Activated CD4-positive, alpha-beta T cell treated with anti-CD3 and anti-CD28 coated beads, Interleukin-2, amount 10 ng/mL, durations not matched to agents 7 days and 5 days (primary cell): ENCODE data around the gene SEMG2. TPM values are rescaled to one million over a fixed set of nuclear protein-coding genes. Genes with fewer than 3 reads are reported as not detected.

ENCODE experiments used
- CTCF ChIA-PET: fragments of 350-600 bp; sonication (Branson Sonifier 250); formaldehyde crosslinking; loops from one replicate; lab custom pipeline; 2021; ENCODE audit warnings: antibody characterized with exemption; lab: Charles Lee
- POLR2A ChIA-PET: fragments of 350-600 bp; sonication (Branson Sonifier 250); formaldehyde crosslinking; loops from one replicate; lab custom pipeline; 2021; ENCODE audit warnings: antibody characterized with exemption; lab: Charles Lee
- DNase-seq: peaks from one replicate; pipeline ENCODE4 v3.0.0-alpha.2; 2020
- H3K27ac Mint-ChIP-seq: one replicate; pipeline ENCODE4 v1.8.0; 2021; ENCODE audit warnings: mild to moderate bottlenecking, moderate library complexity, mixed read lengths
- H3K27me3 Mint-ChIP-seq: one replicate; pipeline ENCODE4 v1.8.0; 2021; ENCODE audit warnings: mixed read lengths
- H3K36me3 Mint-ChIP-seq: one replicate; pipeline ENCODE4 v1.8.0; 2021; ENCODE audit warnings: low read depth, mixed read lengths
- H3K4me1 Mint-ChIP-seq: one replicate; pipeline ENCODE4 v1.8.0; 2021; ENCODE audit warnings: mixed read lengths
- H3K4me3 Mint-ChIP-seq: one replicate; pipeline ENCODE4 v1.8.0; 2021; ENCODE audit warnings: mild to moderate bottlenecking, moderate library complexity, mixed read lengths
- H3K9me3 Mint-ChIP-seq: one replicate; pipeline ENCODE4 v1.8.0; 2021; ENCODE audit warnings: mixed read lengths
- total RNA-seq, 2 experiments: library from RNA; stranded (reverse); gene quantifications; one replicate each; pipeline ENCODE4 v1.2.3, GENCODE V29; 2021

The SEMG2 gene, protein sequence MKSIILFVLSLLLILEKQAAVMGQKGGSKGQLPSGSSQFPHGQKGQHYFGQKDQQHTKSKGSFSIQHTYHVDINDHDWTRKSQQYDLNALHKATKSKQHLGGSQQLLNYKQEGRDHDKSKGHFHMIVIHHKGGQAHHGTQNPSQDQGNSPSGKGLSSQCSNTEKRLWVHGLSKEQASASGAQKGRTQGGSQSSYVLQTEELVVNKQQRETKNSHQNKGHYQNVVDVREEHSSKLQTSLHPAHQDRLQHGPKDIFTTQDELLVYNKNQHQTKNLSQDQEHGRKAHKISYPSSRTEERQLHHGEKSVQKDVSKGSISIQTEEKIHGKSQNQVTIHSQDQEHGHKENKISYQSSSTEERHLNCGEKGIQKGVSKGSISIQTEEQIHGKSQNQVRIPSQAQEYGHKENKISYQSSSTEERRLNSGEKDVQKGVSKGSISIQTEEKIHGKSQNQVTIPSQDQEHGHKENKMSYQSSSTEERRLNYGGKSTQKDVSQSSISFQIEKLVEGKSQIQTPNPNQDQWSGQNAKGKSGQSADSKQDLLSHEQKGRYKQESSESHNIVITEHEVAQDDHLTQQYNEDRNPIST
- total RNA-seq = not detected

DNA sequence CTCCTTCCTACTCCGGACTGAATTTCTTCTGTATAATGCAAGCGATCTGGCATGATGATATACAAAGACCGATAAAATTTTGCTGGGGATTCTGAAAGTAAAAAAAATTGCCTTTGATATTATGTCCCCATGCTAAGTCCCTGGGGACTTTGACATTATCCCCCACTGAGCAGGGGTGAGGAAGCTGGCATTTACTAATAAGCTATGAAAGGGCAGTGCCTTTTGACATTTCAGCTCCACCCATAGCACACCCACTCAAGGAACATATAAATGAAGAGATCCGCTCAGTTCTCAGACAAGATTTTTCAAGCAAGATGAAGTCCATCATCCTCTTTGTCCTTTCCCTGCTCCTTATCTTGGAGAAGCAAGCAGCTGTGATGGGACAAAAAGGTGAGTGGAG lies at the start of gene SEMG2:
SEMG2 (plus strand) TSS at position 298 of the 400 bp plus-strand sequence; CDS start at position 315, 17 bp downstream.
- POLR2A ChIA-PET = no interaction called here
- Mint-ChIP-seq H3K27ac (no peak within 1 kb of the TSS), H3K27me3 (peaks cover 23% of the 10 kb centered on the region), H3K36me3 (no peaks in the 10 kb centered on the region), H3K4me3 (no peak within 1 kb of the TSS), H3K4me1 (no peaks in the 10 kb centered on the region), H3K9me3 (no peaks in the 10 kb centered on the region)
- no peak for DNase-seq
- CTCF ChIA-PET = no interaction called here

GRCh38 chr20:45173522-45173921 lies 47.7 kb upstream of the SEMG2 start:
- ChIA-PET CTCF (no interaction called here), POLR2A (no interaction called here)
- H3K4me3 Mint-ChIP-seq = no peak overlapping the region
- no peak overlapping the region for H3K27ac Mint-ChIP-seq
- H3K36me3 Mint-ChIP-seq = no peaks in the 10 kb centered on the region
- H3K9me3 Mint-ChIP-seq = no peaks in the 10 kb centered on the region
- H3K27me3 Mint-ChIP-seq = peaks cover 34% of the 10 kb centered on the region
- no peaks in the 10 kb centered on the region for H3K4me1 Mint-ChIP-seq
- DNase-seq = no peak

DNA sequence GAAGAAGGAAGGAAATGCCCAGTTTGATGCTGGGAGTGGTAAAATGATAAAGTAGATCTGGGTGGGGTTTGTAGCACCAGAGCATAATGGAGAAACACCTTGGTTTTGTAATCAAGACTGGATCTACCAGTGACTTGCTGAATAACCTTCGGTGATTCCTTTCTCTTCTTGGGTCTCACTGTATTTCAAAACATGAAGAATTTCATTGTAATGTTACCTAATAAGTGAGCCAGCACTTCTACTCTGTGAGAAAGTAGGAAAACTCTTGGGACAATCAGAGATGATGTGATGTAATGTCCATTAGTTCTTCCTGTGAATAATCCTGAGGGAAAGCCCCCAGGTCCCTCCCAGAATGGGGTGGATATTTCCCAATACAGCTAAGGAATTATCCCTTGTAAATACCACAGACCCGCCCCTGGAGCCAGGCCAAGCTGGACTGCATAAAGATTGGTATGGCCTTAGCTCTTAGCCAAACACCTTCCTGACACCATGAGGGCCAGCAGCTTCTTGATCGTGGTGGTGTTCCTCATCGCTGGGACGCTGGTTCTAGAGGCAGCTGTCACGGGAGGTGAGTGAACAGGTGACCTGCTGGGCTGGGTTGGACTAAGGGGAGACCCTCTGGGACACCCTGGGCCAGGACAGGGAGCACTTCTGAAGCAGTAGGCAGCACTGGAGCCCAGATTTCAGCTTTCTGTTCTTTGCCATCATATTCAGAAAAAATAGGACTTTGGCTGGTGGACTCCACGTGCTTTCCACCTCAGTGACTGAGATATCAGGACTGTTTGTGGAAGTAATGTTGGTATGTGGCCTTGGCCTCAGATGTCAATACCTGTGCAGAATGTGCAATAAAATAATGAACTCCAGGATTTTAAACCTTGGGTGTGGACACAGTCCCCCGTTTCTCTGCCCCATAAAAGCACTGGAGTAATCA lies 46.5 kb upstream of the SEMG2 start, which contains the start of gene PI3:
PI3 (plus strand) TSS at position 469 of the 931 bp plus-strand sequence; CDS start at position 490, 21 bp downstream.
- DNase-seq = no peak
- Mint-ChIP-seq H3K9me3 (no peaks in the 10 kb centered on the region), H3K27me3 (peaks cover 33% of the 10 kb centered on the region), H3K4me3 (no peak within 1 kb of the TSS), H3K36me3 (no peaks in the 10 kb centered on the region), H3K4me1 (peaks cover 3% of the 10 kb centered on the region), H3K27ac (no peak within 1 kb of the TSS)
- ChIA-PET CTCF (no interaction called here), POLR2A (no interaction called here)

DNA sequence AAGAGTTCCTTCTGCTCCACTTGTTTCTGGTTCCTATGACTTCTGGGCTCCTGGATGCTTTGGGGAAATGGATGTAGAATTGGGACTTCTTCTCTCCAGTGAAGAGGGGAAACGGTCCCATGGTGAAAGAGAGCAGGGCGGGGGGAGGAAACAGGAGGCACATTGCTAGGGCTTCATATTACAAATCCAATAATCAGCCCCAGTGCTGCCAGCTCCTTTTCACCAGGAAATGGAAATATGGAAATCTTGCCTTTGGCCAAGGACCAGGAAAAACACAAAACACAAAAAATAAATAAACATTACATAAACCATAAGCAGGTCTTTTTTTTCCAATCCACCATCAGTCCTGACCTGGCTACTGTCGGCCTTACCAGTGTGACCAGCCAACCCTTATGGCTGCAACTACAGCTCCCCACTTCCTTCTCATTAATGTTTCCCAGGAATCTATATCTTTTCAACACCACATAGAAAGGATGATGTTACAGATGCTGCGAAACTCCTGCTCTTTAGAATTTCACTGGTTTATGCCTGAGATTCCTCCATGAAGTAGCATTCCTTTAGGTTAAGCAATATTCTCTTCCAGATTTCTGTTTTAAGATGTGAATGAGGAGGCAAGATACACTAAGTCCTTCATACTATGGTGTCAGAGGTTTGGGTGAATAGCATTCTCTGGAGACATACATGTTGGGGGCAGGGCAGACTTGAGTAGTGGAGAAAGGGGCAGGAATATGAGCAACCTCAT lies 44.5 kb upstream of the SEMG2 start:
- peaks cover 20% of the 10 kb centered on the region for H3K27me3 Mint-ChIP-seq
- H3K4me1 Mint-ChIP-seq = peaks cover 9% of the 10 kb centered on the region
- H3K4me3 Mint-ChIP-seq = no peak overlapping the region
- no peaks in the 10 kb centered on the region for H3K9me3 Mint-ChIP-seq
- ChIA-PET POLR2A (no interaction called here), CTCF (no interaction called here)
- no peak overlapping the region for H3K27ac Mint-ChIP-seq
- DNase-seq = no peak
- no peaks in the 10 kb centered on the region for H3K36me3 Mint-ChIP-seq

- Mint-ChIP-seq H3K27me3 (peaks cover 6% of the 10 kb centered on the region), H3K4me3 (no peak overlapping the region), H3K36me3 (no peaks in the 10 kb centered on the region), H3K9me3 (no peaks in the 10 kb centered on the region), H3K4me1 (peaks cover 9% of the 10 kb centered on the region), H3K27ac (no peak overlapping the region)
- ChIA-PET CTCF (interaction anchor here (0.6 to 1.3 kb wide), 2 partner anchors 9 to 1882 kb away, joined by 3 to 7 read pairs; no protein-coding TSS in a partner anchor), POLR2A (no interaction called here)
- no peak for DNase-seq
Measured at GRCh38 chr20:45179166-45179565, 42.0 kb upstream of the SEMG2 start.

GRCh38 chr20:45181639-45182038 lies 39.5 kb upstream of the SEMG2 start:
- POLR2A ChIA-PET = no interaction called here
- CTCF ChIA-PET = interaction anchor here (0.5 to 0.6 kb wide), 2 partner anchors 8 to 75 kb away, joined by 3 read pairs; no protein-coding TSS in a partner anchor

DNA sequence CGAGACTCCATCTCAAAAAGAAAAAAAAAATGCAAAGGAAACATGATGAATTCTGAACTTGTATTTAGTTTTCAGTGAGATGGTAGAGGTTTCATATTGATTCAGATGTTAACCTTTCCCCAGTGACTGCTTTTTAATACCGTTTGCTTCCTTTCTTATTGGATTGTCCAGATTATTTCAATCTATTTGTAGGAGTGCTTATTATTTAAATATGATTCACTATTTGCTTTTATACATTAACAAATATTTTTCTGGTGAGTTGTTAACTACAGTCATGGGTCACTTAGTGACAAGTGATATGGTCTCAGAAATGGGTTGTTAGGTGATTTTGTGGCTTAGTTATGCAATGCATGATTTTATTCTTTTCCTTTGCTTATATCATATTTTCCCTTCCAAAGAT lies 38.1 kb upstream of the SEMG2 start:
- no peaks in the 10 kb centered on the region for H3K9me3 Mint-ChIP-seq
- no peak overlapping the region for H3K27ac Mint-ChIP-seq
- H3K36me3 Mint-ChIP-seq = no peaks in the 10 kb centered on the region
- CTCF ChIA-PET = no interaction called here
- H3K4me1 Mint-ChIP-seq = peaks cover 9% of the 10 kb centered on the region
- H3K27me3 Mint-ChIP-seq = peaks cover 11% of the 10 kb centered on the region
- no peak for DNase-seq
- no peak overlapping the region for H3K4me3 Mint-ChIP-seq
- POLR2A ChIA-PET = no interaction called here

More at GRCh38 chr20:45181639-45182038, 39.5 kb upstream of the SEMG2 start:
- DNase-seq = no peak
- Mint-ChIP-seq H3K27ac (no peak overlapping the region), H3K9me3 (no peaks in the 10 kb centered on the region), H3K27me3 (peaks cover 11% of the 10 kb centered on the region), H3K4me1 (peaks cover 9% of the 10 kb centered on the region), H3K36me3 (no peaks in the 10 kb centered on the region), H3K4me3 (no peak overlapping the region)

- no peak overlapping the region for H3K4me3 Mint-ChIP-seq
- ChIA-PET POLR2A (no interaction called here), CTCF (interaction anchor here (1.4 kb wide), 1 partner anchor 8 kb away, joined by 3 read pairs; no protein-coding TSS in a partner anchor)
- no peaks in the 10 kb centered on the region for H3K36me3 Mint-ChIP-seq
- H3K27ac Mint-ChIP-seq = no peak overlapping the region
- peaks cover 19% of the 10 kb centered on the region for H3K27me3 Mint-ChIP-seq
- no peaks in the 10 kb centered on the region for H3K9me3 Mint-ChIP-seq
- no peaks in the 10 kb centered on the region for H3K4me1 Mint-ChIP-seq
- DNase-seq = no peak
Measured at GRCh38 chr20:45187693-45188092, 33.5 kb upstream of the SEMG2 start.

- CTCF ChIA-PET = no interaction called here
- no peaks in the 10 kb centered on the region for H3K36me3 Mint-ChIP-seq
- no peaks in the 10 kb centered on the region for H3K9me3 Mint-ChIP-seq
- H3K27ac Mint-ChIP-seq = no peak overlapping the region
- DNase-seq = no peak
- peaks cover 24% of the 10 kb centered on the region for H3K27me3 Mint-ChIP-seq
- no peak overlapping the region for H3K4me3 Mint-ChIP-seq
- no peaks in the 10 kb centered on the region for H3K4me1 Mint-ChIP-seq
- POLR2A ChIA-PET = no interaction called here
Measured at GRCh38 chr20:45189067-45189609, 32.0 kb upstream of the SEMG2 start.

- Mint-ChIP-seq H3K4me3 (no peak overlapping the region), H3K27me3 (peaks cover 23% of the 10 kb centered on the region), H3K27ac (no peak overlapping the region), H3K4me1 (no peaks in the 10 kb centered on the region), H3K36me3 (no peaks in the 10 kb centered on the region), H3K9me3 (no peaks in the 10 kb centered on the region)
- ChIA-PET CTCF (interaction anchor here (0.7 to 0.8 kb wide), 2 partner anchors 9 to 18 kb away, joined by 3 to 4 read pairs; no protein-coding TSS in a partner anchor), POLR2A (interaction anchor here (0.6 kb wide), 1 partner anchor 550 kb away, joined by 3 read pairs; no protein-coding TSS in a partner anchor)
- DNase-seq = no peak
Measured at GRCh38 chr20:45189861-45190260, 31.3 kb upstream of the SEMG2 start.

DNA sequence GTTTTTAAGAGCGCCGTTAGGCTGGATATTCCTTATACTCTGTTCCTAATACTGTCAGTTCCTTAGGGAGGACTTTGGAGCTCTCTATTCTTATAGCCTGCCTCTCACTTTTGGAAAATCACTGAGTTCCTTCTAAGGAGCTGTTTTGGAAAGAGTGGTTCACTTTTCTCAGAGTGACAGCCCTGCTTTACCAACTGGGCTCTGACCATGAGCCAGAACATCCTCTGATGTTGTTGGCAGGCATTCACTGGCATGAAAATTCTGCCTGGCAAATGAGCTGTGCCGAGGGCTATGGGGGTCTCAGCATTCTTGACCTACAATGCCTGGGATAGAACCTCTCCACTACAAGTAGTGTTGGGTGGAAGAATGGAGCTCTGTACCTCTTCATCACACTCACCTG lies 29.2 kb upstream of the SEMG2 start:
- no peak for DNase-seq
- POLR2A ChIA-PET = no interaction called here
- no peaks in the 10 kb centered on the region for H3K4me1 Mint-ChIP-seq
- CTCF ChIA-PET = interaction anchor here (0.7 to 1.7 kb wide), 2 partner anchors 12 to 92 kb away, joined by 3 to 4 read pairs; no protein-coding TSS in a partner anchor
- H3K36me3 Mint-ChIP-seq = no peaks in the 10 kb centered on the region
- H3K27ac Mint-ChIP-seq = no peak overlapping the region
- H3K9me3 Mint-ChIP-seq = no peaks in the 10 kb centered on the region
- H3K4me3 Mint-ChIP-seq = no peak overlapping the region
- peaks cover 20% of the 10 kb centered on the region for H3K27me3 Mint-ChIP-seq
